ENCODE data around the gene PCDHGA6. TPM values are rescaled to one million over a fixed set of nuclear protein-coding genes. Genes with fewer than 3 reads are reported as not detected.
"Not testable (repeated sequence)": the region's sequence is repeated elsewhere in the genome, so short reads cannot be mapped to it uniquely, and the experiment has no call there.

Gene PCDHGA6
- total RNA-seq, 2 donors from 2014 or later, result 0.82 to 1.5 TPM

GRCh38 chr5:141397756-141398551, 24.3 kb downstream of the PCDHGA6 start, which contains the start of gene PCDHGB5:
Gene PCDHGB5, plus strand, starts transcription at chr5:141397947. Its CDS starts 181 bp downstream, at chr5:141398128.
- DNase-seq, result peak; percentile 40
- H3K4me1 ChIP-seq; H3K27me3 ChIP-seq; intact Hi-C loops (cut with DNase I); H3K9me3 ChIP-seq; H3K9ac ChIP-seq (ENCODE audit: low read depth in 2 of 2, low read length in 2 of 2); H3K4me3 ChIP-seq; H3K36me3 ChIP-seq; H3K27ac ChIP-seq: not testable (repeated sequence)
- TF ChIP-seq, protein P1, sequence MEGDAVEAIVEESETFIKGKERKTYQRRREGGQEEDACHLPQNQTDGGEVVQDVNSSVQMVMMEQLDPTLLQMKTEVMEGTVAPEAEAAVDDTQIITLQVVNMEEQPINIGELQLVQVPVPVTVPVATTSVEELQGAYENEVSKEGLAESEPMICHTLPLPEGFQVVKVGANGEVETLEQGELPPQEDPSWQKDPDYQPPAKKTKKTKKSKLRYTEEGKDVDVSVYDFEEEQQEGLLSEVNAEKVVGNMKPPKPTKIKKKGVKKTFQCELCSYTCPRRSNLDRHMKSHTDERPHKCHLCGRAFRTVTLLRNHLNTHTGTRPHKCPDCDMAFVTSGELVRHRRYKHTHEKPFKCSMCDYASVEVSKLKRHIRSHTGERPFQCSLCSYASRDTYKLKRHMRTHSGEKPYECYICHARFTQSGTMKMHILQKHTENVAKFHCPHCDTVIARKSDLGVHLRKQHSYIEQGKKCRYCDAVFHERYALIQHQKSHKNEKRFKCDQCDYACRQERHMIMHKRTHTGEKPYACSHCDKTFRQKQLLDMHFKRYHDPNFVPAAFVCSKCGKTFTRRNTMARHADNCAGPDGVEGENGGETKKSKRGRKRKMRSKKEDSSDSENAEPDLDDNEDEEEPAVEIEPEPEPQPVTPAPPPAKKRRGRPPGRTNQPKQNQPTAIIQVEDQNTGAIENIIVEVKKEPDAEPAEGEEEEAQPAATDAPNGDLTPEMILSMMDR (IDR thresholded peaks at IDR 0.05), result peak; percentile 52

DNA sequence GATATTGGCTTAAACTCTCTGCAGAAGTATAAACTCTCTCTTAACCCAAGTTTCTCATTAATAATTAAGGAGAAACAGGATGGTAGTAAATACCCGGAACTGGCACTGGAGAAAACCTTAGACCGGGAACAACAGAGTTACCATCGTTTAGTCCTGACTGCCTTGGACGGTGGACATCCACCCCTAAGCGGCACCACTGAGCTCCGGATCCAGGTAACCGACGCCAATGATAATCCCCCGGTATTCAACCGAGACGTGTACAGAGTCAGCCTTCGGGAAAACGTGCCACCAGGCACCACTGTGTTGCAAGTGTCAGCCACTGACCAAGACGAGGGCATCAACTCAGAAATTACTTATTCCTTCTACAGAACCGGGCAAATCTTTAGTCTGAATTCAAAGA, 24.9 kb downstream of the PCDHGA6 start:
- H3K27ac ChIP-seq, result no peak overlapping the region
- no peak overlapping the region for H3K4me3 ChIP-seq
- H3K36me3 ChIP-seq, result no peaks in the 10 kb centered on the region
- H3K4me1 ChIP-seq, result no peaks in the 10 kb centered on the region
- TF ChIP-seq, protein P1 (IDR thresholded peaks at IDR 0.05), result no peak
- H3K9ac ChIP-seq (ENCODE audit: low read depth in 2 of 2, low read length in 2 of 2), result no peak overlapping the region
- intact Hi-C loops (cut with DNase I), result no loop called here
- no peak for DNase-seq
- no peaks in the 10 kb centered on the region for H3K9me3 ChIP-seq
- no peaks in the 10 kb centered on the region for H3K27me3 ChIP-seq

DNA sequence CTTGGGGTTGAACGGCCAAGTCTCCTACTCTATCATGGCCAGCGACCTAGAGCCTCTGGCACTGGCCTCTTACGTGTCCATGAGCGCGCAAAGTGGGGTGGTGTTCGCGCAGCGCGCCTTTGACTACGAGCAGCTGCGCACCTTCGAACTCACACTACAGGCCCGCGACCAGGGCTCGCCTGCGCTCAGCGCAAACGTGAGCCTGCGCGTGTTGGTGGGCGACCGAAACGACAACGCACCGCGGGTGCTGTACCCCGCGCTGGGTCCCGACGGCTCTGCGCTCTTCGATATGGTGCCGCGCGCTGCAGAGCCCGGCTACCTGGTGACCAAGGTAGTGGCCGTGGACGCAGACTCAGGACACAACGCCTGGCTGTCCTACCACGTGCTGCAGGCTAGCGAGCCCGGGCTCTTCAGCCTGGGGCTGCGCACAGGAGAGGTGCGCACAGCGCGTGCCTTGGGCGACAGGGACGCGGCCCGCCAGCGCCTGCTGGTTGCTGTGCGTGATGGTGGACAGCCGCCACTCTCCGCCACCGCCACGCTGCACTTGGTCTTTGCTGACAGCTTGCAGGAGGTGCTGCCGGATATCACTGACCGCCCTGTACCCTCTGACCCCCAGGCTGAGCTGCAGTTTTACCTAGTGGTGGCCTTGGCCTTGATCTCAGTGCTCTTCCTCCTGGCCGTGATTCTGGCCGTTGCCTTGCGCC, 26.0 kb downstream of the PCDHGA6 start:
- Histone ChIP-seq H3K4me1 (no peaks in the 10 kb centered on the region), H3K9me3 (no peaks in the 10 kb centered on the region), H3K9ac (ENCODE audit: low read depth in 2 of 2, low read length in 2 of 2) (no peak overlapping the region), H3K27ac (no peak overlapping the region), H3K27me3 (no peaks in the 10 kb centered on the region), H3K36me3 (no peaks in the 10 kb centered on the region), H3K4me3 (no peak overlapping the region)
- DNase-seq, result no peak
- TF ChIP-seq, protein P1 (IDR thresholded peaks at IDR 0.05), result no peak
- intact Hi-C loops (cut with DNase I), result no loop called here

DNA sequence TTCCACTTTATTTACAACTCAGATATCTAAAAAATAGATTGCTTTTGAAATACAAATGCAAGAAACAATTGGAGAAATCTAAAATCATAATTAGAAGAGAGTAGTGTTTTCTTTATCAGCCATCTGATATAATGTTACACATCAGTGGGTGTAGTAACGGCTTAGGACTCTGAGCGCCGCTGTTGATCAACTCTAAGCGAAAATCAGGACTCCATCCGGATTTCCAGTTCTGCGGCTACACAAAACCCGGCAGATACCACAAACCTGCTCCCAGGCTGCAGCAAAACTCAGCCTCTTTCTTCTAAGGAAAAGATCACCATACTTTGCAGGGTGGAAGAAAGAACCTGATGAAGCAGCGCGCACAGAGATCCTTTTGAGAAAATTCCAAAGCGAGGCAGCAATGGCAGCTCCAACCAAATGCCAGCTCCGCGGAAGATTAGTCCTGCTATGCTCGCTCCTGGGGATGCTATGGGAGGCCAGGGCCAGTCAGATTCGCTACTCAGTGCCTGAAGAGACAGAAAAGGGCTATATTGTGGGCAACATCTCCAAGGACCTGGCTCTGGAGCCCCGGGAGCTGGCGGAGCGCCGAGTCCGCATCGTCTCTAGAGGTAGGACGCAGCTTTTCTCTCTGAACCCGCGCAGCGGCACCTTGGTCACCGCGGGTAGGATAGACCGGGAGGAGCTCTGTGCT, 29.0 kb downstream of the PCDHGA6 start, which contains the start of gene PCDHGA9:
TSS of gene PCDHGA9 (plus strand) at position 226 of the 691 bp plus-strand sequence. CDS start at position 401, 175 bp downstream.
- Histone ChIP-seq H3K27me3 (no peaks in the 10 kb centered on the region), H3K4me1 (no peaks in the 10 kb centered on the region), H3K36me3 (no peaks in the 10 kb centered on the region), H3K4me3 (no peak within 1 kb of the TSS), H3K9me3 (no peaks in the 10 kb centered on the region), H3K27ac (no peak within 1 kb of the TSS), H3K9ac (ENCODE audit: low read depth in 2 of 2, low read length in 2 of 2) (no peak within 1 kb of the TSS)
- TF ChIP-seq, protein P1 (IDR thresholded peaks at IDR 0.05), result no peak
- intact Hi-C loops (cut with DNase I), result no loop called here
- no peak for DNase-seq

GRCh38 chr5:141403387-141403786, 29.7 kb downstream of the PCDHGA6 start:
- no peak overlapping the region for H3K4me3 ChIP-seq
- H3K27ac ChIP-seq, result no peak overlapping the region
- H3K36me3 ChIP-seq, result no peaks in the 10 kb centered on the region
- no peaks in the 10 kb centered on the region for H3K9me3 ChIP-seq
- no peaks in the 10 kb centered on the region for H3K27me3 ChIP-seq
- no peak overlapping the region for H3K9ac ChIP-seq (ENCODE audit: low read depth in 2 of 2, low read length in 2 of 2)
- TF ChIP-seq, protein P1 (IDR thresholded peaks at IDR 0.05), result no peak
- DNase-seq, result no peak
- intact Hi-C loops (cut with DNase I), result no loop called here
- H3K4me1 ChIP-seq, result no peaks in the 10 kb centered on the region

GRCh38 chr5:141407790-141408505, 34.3 kb downstream of the PCDHGA6 start, which contains the start of gene PCDHGB6:
Gene PCDHGB6, plus strand, starts transcription at chr5:141408021. Its CDS starts 182 bp downstream, at chr5:141408203.
- H3K9ac ChIP-seq (ENCODE audit: low read depth in 2 of 2, low read length in 2 of 2); H3K4me3 ChIP-seq; H3K27ac ChIP-seq; H3K4me1 ChIP-seq; H3K9me3 ChIP-seq; H3K36me3 ChIP-seq; H3K27me3 ChIP-seq; intact Hi-C loops (cut with DNase I): not testable (repeated sequence)
- peak; percentile 38 for DNase-seq
